ENCODE results near the gene LMAN2. TPM values are rescaled to one million over a fixed set of nuclear protein-coding genes. Genes with fewer than 3 reads are reported as not detected.

LMAN2 gene
- 131 TPM for polyA plus RNA-seq (2013, experiment 1 of 2)
- polyA plus RNA-seq (2013, experiment 2 of 2): 132 TPM

- H2AK5ac ChIP-seq (ENCODE audit: low read depth, low read length): peak within 1 kb of the TSS; percentile 72
- H2BK5ac ChIP-seq (ENCODE audit: low read length): peak within 1 kb of the TSS; percentile 97
- peak within 1 kb of the TSS; percentile 8 for H3K4ac ChIP-seq (ENCODE audit: low read length)
- H4K8ac ChIP-seq (ENCODE audit: low read depth, low read length): peak within 1 kb of the TSS; percentile 66
- peak within 1 kb of the TSS; percentile 64 to 81 for H3K4me3 ChIP-seq (ENCODE audit: low read length in 2 of 2)
- peak; percentile 91 for DNase-seq (ENCODE audit: low spot score)
- no peak within 1 kb of the TSS for H2BK12ac ChIP-seq (ENCODE audit: low read length)
- H3K79me1 ChIP-seq (ENCODE audit: low read depth, low read length): peaks cover 11% of the 10 kb centered on the region
- H3K4me1 ChIP-seq (ENCODE audit: control insufficient read depth in 2 of 2, insufficient read depth in 1 of 2, low read depth in 1 of 2, low read length in 2 of 2): peaks cover 8 to 9% of the 10 kb centered on the region in 2 donors
- no peak within 1 kb of the TSS for H4K91ac ChIP-seq (ENCODE audit: low read depth, low read length, poor library complexity)
- H3K23ac ChIP-seq (ENCODE audit: low read depth, low read length, poor library complexity): peak within 1 kb of the TSS; percentile 1
- peak within 1 kb of the TSS; percentile 100 for H3K18ac ChIP-seq (ENCODE audit: low read length)
- WGBS, 2 donors (ENCODE audit: extremely low coverage in 2 of 2, insufficient read length in 2 of 2, insufficient replicate concordance in 1 of 2): no CpG with 5 or more reads among the region's 55 CpGs
- H2BK120ac ChIP-seq (ENCODE audit: low read depth, low read length): no peak within 1 kb of the TSS
- H3K27ac ChIP-seq (replicated peaks; ENCODE audit: low read length): peak within 1 kb of the TSS; percentile 96
- H3K27me3 ChIP-seq (ENCODE audit: control insufficient read depth in 3 of 3, insufficient read depth in 3 of 3, low read depth in 1 of 3, low read length in 3 of 3): peaks cover 0 to 3% (median 0%) of the 10 kb centered on the region in 3 experiments
- peak within 1 kb of the TSS; percentile 94 for H2BK15ac ChIP-seq (ENCODE audit: low read length)
- no peak within 1 kb of the TSS for H3K14ac ChIP-seq (ENCODE audit: low read length)
- no peaks in the 10 kb centered on the region for H3K9me3 ChIP-seq (replicated peaks in 1 of 2; ENCODE audit: control insufficient read depth in 2 of 2, insufficient read depth in 1 of 2, low read depth in 1 of 2, low read length in 2 of 2)
- peak within 1 kb of the TSS; percentile 96 for H3K9ac ChIP-seq (ENCODE audit: low read depth, low read length, poor library complexity)
- peaks cover 4 to 27% of the 10 kb centered on the region in 2 donors for H3K36me3 ChIP-seq (replicated peaks in 1 of 2; ENCODE audit: control insufficient read depth in 2 of 2, insufficient read depth in 2 of 2, low read length in 2 of 2)
- H2AFZ ChIP-seq (ENCODE audit: low read length): peak within 1 kb of the TSS; percentile 99
- H3K4me2 ChIP-seq (ENCODE audit: insufficient read depth, low read length, poor library complexity, severe bottlenecking): peak within 1 kb of the TSS; percentile 97
Measured at GRCh38 chr5:177351392-177352329, at the start of gene LMAN2. LMAN2 (minus strand) TSS chr5:177351668; CDS start chr5:177351647, 21 bp downstream.

DNA sequence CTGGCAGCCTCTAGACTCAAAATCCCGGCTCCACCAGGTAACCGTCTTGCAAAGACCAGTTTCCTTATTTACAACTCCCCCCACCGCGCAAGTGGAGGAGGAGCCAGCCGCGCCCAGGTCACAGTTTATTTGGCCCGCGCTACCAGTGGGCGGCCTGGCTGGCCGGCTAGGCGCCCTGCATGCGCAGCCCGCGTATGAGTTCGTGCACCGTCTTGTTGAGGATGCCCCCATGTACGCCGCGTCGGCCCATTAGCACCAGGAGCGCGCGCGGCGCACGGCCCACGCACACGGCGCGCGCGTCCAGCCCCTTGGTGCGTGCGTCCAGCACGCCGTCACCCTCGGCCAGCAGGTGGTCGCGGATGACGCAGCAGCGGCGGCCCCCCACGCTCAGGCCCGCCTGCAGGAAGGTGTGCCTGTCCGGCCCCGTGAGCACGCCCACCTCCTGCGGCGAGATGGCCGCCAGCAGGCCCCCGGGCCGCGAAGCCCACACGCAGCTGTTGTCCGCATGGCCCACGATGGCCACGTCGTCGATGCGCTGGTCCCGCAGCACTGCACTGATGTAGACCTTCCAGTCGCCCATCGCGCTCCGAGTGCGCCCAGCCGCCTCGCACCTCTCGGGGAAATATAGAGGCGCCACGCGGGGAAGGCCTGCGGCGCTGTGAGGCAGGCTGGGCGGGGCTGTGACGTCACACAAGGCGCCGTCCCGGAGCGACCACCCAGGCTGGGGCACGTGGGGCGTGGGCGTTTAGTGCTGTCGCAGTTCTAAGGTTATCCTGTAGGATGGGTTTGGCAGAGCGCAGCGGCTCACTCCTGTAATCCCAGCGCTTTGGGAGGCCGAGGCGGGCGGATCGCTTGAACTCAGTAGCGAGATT is 48.8 kb upstream of the LMAN2 start, which contains the start of gene PFN3:
TSS of gene PFN3 (minus strand) at position 665 of the 872 bp plus-strand sequence. CDS start at position 580, 85 bp downstream.
- peak within 1 kb of the TSS; percentile 89 for H3K23ac ChIP-seq (ENCODE audit: low read depth, low read length, poor library complexity)
- no peak within 1 kb of the TSS for H3K9ac ChIP-seq (ENCODE audit: low read depth, low read length, poor library complexity)
- no peak within 1 kb of the TSS for H2AFZ ChIP-seq (ENCODE audit: low read length)
- no peak within 1 kb of the TSS for H4K91ac ChIP-seq (ENCODE audit: low read depth, low read length, poor library complexity)
- peak within 1 kb of the TSS; percentile 94 for H2BK12ac ChIP-seq (ENCODE audit: low read length)
- no peak within 1 kb of the TSS for H3K4me3 ChIP-seq (ENCODE audit: low read length in 2 of 2)
- no peak within 1 kb of the TSS for H3K27ac ChIP-seq (replicated peaks; ENCODE audit: low read length)
- H3K4me2 ChIP-seq (ENCODE audit: insufficient read depth, low read length, poor library complexity, severe bottlenecking): no peak within 1 kb of the TSS
- peak within 1 kb of the TSS; percentile 58 for H2BK15ac ChIP-seq (ENCODE audit: low read length)
- H3K9me3 ChIP-seq (replicated peaks in 1 of 2; ENCODE audit: control insufficient read depth in 2 of 2, insufficient read depth in 1 of 2, low read depth in 1 of 2, low read length in 2 of 2): no peaks in the 10 kb centered on the region
- no peak within 1 kb of the TSS for H4K8ac ChIP-seq (ENCODE audit: low read depth, low read length)
- peak within 1 kb of the TSS; percentile 80 for H3K18ac ChIP-seq (ENCODE audit: low read length)
- peak within 1 kb of the TSS; percentile 56 for H3K14ac ChIP-seq (ENCODE audit: low read length)
- H3K27me3 ChIP-seq (ENCODE audit: control insufficient read depth in 3 of 3, insufficient read depth in 3 of 3, low read depth in 1 of 3, low read length in 3 of 3): peaks cover 16 to 66% (median 36%) of the 10 kb centered on the region in 3 experiments
- no peak for DNase-seq (ENCODE audit: low spot score)
- peaks cover 4% of the 10 kb centered on the region for H3K79me1 ChIP-seq (ENCODE audit: low read depth, low read length)
- peaks cover 16 to 21% of the 10 kb centered on the region in 2 donors for H3K4me1 ChIP-seq (ENCODE audit: control insufficient read depth in 2 of 2, insufficient read depth in 1 of 2, low read depth in 1 of 2, low read length in 2 of 2)
- no peaks in the 10 kb centered on the region for H3K36me3 ChIP-seq (replicated peaks in 1 of 2; ENCODE audit: control insufficient read depth in 2 of 2, insufficient read depth in 2 of 2, low read length in 2 of 2)
- WGBS, 2 donors (ENCODE audit: extremely low coverage in 2 of 2, insufficient read length in 2 of 2, insufficient replicate concordance in 1 of 2): no CpG with 5 or more reads among the region's 92 CpGs
- H2AK5ac ChIP-seq (ENCODE audit: low read depth, low read length): peak within 1 kb of the TSS; percentile 75
- H3K4ac ChIP-seq (ENCODE audit: low read length): no peak within 1 kb of the TSS
- H2BK5ac ChIP-seq (ENCODE audit: low read length): no peak within 1 kb of the TSS
- no peak within 1 kb of the TSS for H2BK120ac ChIP-seq (ENCODE audit: low read depth, low read length)

GRCh38 chr5:177397875-177398390 is 46.5 kb upstream of the LMAN2 start:
- peaks cover 4% of the 10 kb centered on the region for H3K79me1 ChIP-seq (ENCODE audit: low read depth, low read length)
- H2BK5ac ChIP-seq (ENCODE audit: low read length): no peak overlapping the region
- H2BK15ac ChIP-seq (ENCODE audit: low read length): peak overlapping the region; percentile 80
- peaks cover 2 to 54% (median 13%) of the 10 kb centered on the region in 3 experiments for H3K27me3 ChIP-seq (ENCODE audit: control insufficient read depth in 3 of 3, insufficient read depth in 3 of 3, low read depth in 1 of 3, low read length in 3 of 3)
- no peaks in the 10 kb centered on the region for H3K36me3 ChIP-seq (replicated peaks in 1 of 2; ENCODE audit: control insufficient read depth in 2 of 2, insufficient read depth in 2 of 2, low read length in 2 of 2)
- H3K4me1 ChIP-seq (ENCODE audit: control insufficient read depth in 2 of 2, insufficient read depth in 1 of 2, low read depth in 1 of 2, low read length in 2 of 2): peaks cover 6 to 10% of the 10 kb centered on the region in 2 donors
- H3K27ac ChIP-seq (replicated peaks; ENCODE audit: low read length): no peak overlapping the region
- H2AFZ ChIP-seq (ENCODE audit: low read length): no peak overlapping the region
- H3K4ac ChIP-seq (ENCODE audit: low read length): peak overlapping the region; percentile 39
- H2AK5ac ChIP-seq (ENCODE audit: low read depth, low read length): peak overlapping the region; percentile 80
- H3K9ac ChIP-seq (ENCODE audit: low read depth, low read length, poor library complexity): no peak overlapping the region
- peak overlapping the region; percentile 19 for H3K18ac ChIP-seq (ENCODE audit: low read length)
- H4K91ac ChIP-seq (ENCODE audit: low read depth, low read length, poor library complexity): peak overlapping the region; percentile 62
- peak overlapping the region; percentile 92 for H3K14ac ChIP-seq (ENCODE audit: low read length)
- peak overlapping the region; percentile 69 for H3K23ac ChIP-seq (ENCODE audit: low read depth, low read length, poor library complexity)
- H2BK12ac ChIP-seq (ENCODE audit: low read length): no peak overlapping the region
- peak overlapping the region; percentile 25 for H4K8ac ChIP-seq (ENCODE audit: low read depth, low read length)
- no peaks in the 10 kb centered on the region for H3K9me3 ChIP-seq (replicated peaks in 1 of 2; ENCODE audit: control insufficient read depth in 2 of 2, insufficient read depth in 1 of 2, low read depth in 1 of 2, low read length in 2 of 2)
- H2BK120ac ChIP-seq (ENCODE audit: low read depth, low read length): no peak overlapping the region
- no peak overlapping the region for H3K4me3 ChIP-seq (ENCODE audit: low read length in 2 of 2)
- WGBS, 2 donors (ENCODE audit: extremely low coverage in 2 of 2, insufficient read length in 2 of 2, insufficient replicate concordance in 1 of 2): no CpG with 5 or more reads among the region's 16 CpGs
- H3K4me2 ChIP-seq (ENCODE audit: insufficient read depth, low read length, poor library complexity, severe bottlenecking): no peak overlapping the region
- DNase-seq (ENCODE audit: low spot score): no peak

Data from neuronal stem cell (in vitro differentiated cells).